22Rv1 (cell line): Measurements from ENCODE around the gene SMOC2.

Experiments
- CTCF ChIP-seq: fragments of 450-650 bp; IDR thresholded peaks from 2 replicates; pipeline ENCODE4 v1.5.1; 2017; ENCODE audit warnings: mild to moderate bottlenecking
- ZFX ChIP-seq: fragments of 450-650 bp; IDR thresholded peaks from 2 replicates; pipeline ENCODE4 v1.6.1; 2017; ENCODE audit warnings: antibody characterized with exemption, borderline replicate concordance

- no peak for TF ChIP-seq CTCF
- no peak for TF ChIP-seq ZFX
Observed at GRCh38 chr6:168624948-168625347, 184.0 kb downstream of the SMOC2 start.
